GM18502 (cell line): ENCODE data around the gene KYNU.
"Not testable (repeated sequence)": the region's sequence is repeated elsewhere in the genome, so short reads cannot be mapped to it uniquely, and the experiment has no call there.

Experiments
- ATAC-seq: cut with Tn5 transposase; IDR thresholded peaks from one replicate; pipeline ENCODE4 v1.9.1; 2021; ENCODE audit warnings: mild to moderate bottlenecking; ENCODE audit not compliant: unreplicated experiment, poor library complexity

The KYNU gene

DNA sequence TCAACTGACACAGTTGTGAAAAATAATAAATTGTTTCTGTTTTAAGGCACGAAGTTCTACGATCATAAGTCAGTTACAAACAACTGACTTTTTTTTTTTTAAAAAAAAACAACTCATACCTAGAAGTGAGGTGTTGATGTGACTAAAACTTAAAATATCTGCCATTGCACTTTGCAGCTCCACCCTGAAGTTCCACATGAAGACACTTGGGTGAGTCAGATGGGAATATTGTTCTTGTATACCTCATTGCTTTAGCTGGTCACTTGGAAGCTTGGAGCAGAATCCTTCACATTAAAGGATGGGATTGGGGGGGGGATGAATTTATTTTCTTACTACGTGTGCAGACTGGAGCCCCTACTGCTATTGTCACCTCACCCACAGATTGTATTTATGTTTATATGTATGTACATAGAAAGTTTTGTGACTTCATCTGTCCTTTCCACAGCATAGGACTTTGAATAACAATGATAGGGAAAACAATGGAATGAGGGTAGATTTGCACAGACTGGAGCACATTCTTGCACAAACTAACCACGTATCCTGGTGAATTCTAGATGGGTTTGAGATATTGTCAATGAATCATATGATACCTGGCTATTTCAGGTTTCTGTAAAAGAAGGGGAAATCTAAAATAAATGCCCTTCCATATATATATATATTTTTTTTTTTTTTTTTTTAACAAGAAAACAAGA, 193.9 kb downstream of the KYNU start:
- no peak for ATAC-seq

GRCh38 chr2:143074913-143075312, 197.4 kb downstream of the KYNU start:
- ATAC-seq: not testable (repeated sequence)

GRCh38 chr2:143075711-143076110, 198.2 kb downstream of the KYNU start:
- no peak for ATAC-seq

DNA sequence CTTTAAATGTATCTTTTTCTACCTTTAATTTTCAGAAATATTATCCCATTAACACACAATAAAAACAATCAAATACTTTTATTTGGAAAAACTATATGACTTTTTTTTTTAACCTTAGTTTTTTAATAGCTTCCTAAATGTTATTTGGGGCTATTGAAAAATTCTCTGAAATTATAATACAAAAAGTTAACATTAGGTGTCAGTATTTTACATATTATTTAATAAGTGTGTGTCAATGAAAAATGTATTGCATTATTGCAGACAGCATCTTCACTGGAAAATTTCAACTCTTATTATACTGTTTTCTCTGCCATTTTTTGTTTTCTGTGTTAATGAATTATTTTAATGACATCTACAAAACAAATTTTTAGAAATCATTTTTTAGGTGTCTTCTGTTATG, 200.6 kb downstream of the KYNU start:
- ATAC-seq: no peak

- no peak for ATAC-seq
Observed at GRCh38 chr2:143081616-143082015, 204.2 kb downstream of the KYNU start.

- ATAC-seq: peak; percentile 62
Observed at GRCh38 chr2:143083636-143084035, 206.2 kb downstream of the KYNU start.

DNA sequence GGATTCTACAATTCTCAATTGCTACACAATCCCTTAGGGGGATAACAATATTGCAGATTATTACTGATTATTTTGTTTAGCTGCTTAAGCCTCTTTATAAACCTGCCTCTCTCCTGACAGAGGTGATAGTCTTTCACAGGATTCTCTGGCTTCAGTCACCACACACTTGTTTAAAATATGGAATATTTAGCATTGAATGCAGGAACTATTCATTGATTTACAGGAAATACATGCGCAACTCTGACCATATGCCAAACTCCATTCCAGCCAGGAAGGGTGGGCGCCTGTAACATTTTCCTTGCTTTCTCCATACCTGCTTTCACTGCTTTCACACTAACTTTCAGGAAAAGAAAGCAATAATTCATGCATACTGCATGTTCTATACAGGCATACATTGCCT, 207.0 kb downstream of the KYNU start:
- ATAC-seq: no peak

DNA sequence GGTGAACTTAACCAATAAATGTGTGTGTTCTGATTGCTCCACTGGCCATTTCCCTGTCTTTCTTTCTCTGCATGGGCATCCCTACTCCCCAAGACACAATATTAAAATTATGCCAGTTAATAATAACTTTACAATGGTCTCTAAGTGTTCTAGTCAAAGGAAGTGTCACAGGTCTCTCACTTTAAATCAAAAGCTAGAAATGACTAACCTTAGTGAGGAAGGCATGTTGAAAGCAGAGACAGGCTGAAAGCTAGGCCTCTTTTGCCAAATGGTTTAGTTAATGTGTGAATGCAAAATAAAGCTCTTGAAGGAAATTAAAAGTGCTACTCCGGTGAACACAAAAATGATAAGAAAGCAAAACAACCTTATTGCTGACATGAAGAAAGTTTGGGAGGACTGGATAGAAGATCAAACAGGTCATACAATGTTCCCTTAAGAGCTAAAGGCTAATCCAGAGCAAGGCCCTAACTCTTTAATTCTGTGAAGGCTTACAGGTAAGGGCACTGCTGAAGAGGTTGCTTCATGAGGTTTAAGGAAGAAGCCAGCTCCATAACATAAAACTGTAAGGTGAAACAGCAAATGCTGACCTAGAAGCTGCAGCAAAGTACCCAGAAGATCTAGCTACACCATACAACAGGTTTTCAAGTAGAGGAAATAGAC, 207.8 kb downstream of the KYNU start:
- peak; percentile 79 for ATAC-seq

- ATAC-seq: no peak
Observed at GRCh38 chr2:143087033-143087432, 209.6 kb downstream of the KYNU start.

DNA sequence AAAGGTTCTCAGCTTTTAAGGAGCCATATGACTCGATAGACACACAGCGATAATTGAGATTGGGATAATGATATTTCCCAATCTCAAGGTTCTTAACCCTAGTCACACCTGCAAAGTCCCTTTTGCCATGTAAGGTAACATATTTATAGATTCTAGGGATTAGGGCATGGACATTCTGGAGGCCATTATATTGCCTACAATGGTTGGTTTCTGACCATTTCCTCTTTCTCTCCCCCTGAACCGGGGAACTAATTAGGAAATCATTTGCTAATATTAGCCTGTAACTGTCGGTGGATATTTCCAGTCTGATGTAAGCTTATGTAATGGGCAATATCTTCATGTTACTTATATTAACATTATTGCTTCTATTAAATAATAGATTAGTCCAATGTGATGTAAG, 210.9 kb downstream of the KYNU start:
- no peak for ATAC-seq

GRCh38 chr2:143089520-143089919, 212.1 kb downstream of the KYNU start:
- ATAC-seq: not testable (repeated sequence)
